ENCODE measurements around the gene HLA-DMA. TPM values are rescaled to one million over a fixed set of nuclear protein-coding genes. Genes with fewer than 3 reads are reported as not detected.

Gene HLA-DMA
- total RNA-seq, 4 donors from 2014 or later, result 28.8 to 85.2 (median 34.9) TPM

DNA sequence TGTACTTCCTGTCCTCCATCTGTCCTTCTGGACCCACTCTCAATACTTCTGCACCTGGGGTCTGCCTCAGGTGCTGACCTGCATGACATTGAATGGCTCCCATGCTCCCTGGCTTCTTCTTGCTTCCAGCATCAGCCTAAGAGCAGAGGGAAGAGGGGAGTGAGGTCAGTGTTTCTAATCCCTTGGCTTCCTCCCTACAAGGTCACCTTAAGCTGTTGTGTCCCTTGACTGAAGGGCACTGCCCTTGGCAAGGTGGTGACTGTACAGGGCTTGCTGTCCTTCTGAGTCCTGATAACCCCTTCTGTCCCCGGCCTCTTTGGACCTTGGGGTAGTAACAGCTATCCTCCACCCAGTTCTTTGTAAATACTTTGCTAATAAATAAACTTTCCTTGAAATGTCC lies 21.7 kb downstream of the HLA-DMA start:
- Histone ChIP-seq H3K9me3 (no peaks in the 10 kb centered on the region), H3K4me3 (no peak overlapping the region), H3K36me3 (no peaks in the 10 kb centered on the region), H3K27me3 (no peaks in the 10 kb centered on the region), H3K4me1 (peaks cover 0 to 15% (median 0%) of the 10 kb centered on the region in 4 donors), H3K27ac (no peak overlapping the region)
- 0% methylated on average over 1 of the region's 1 CpG for WGBS, 2 donors
- DNase-seq (ENCODE audit: low spot score in 2 of 2), result no peak
- TF ChIP-seq EP300 (IDR thresholded peaks at IDR 0.05) (no peak), POLR2A (IDR thresholded peaks at IDR 0.05) (no peak)
- TF ChIP-seq, protein P1, sequence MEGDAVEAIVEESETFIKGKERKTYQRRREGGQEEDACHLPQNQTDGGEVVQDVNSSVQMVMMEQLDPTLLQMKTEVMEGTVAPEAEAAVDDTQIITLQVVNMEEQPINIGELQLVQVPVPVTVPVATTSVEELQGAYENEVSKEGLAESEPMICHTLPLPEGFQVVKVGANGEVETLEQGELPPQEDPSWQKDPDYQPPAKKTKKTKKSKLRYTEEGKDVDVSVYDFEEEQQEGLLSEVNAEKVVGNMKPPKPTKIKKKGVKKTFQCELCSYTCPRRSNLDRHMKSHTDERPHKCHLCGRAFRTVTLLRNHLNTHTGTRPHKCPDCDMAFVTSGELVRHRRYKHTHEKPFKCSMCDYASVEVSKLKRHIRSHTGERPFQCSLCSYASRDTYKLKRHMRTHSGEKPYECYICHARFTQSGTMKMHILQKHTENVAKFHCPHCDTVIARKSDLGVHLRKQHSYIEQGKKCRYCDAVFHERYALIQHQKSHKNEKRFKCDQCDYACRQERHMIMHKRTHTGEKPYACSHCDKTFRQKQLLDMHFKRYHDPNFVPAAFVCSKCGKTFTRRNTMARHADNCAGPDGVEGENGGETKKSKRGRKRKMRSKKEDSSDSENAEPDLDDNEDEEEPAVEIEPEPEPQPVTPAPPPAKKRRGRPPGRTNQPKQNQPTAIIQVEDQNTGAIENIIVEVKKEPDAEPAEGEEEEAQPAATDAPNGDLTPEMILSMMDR (IDR thresholded peaks at IDR 0.05), result no peak

DNA sequence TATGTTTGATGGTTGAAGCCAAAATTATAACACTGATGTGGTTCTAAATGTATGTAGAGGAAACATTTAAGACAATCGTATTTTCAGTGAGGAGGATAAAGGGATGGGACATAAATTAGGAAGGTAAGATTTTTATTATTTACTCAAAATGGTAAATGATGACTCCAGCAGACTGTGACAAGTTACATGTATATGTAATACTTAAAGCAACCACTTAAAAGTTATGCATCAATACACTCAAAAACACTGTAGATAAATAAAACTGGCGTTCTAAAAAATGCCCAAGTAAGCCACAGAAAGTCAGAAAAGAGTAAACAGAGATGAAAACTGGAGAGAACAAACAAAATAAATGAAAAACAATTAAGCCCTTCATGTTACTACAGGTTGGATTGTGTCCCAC lies 30.8 kb downstream of the HLA-DMA start:
- TF ChIP-seq, protein P1 (IDR thresholded peaks at IDR 0.05), result no peak
- TF ChIP-seq POLR2A (IDR thresholded peaks at IDR 0.05) (no peak), EP300 (IDR thresholded peaks at IDR 0.05) (no peak)
- 89 to 95% methylated on average over 2 of the region's 2 CpGs for WGBS, 2 donors
- Histone ChIP-seq H3K27ac (no peak overlapping the region), H3K4me3 (no peak overlapping the region), H3K36me3 (no peaks in the 10 kb centered on the region), H3K27me3 (no peaks in the 10 kb centered on the region), H3K4me1 (no peaks in the 10 kb centered on the region), H3K9me3 (no peaks in the 10 kb centered on the region)
- no peak for DNase-seq (ENCODE audit: low spot score in 2 of 2)

DNA sequence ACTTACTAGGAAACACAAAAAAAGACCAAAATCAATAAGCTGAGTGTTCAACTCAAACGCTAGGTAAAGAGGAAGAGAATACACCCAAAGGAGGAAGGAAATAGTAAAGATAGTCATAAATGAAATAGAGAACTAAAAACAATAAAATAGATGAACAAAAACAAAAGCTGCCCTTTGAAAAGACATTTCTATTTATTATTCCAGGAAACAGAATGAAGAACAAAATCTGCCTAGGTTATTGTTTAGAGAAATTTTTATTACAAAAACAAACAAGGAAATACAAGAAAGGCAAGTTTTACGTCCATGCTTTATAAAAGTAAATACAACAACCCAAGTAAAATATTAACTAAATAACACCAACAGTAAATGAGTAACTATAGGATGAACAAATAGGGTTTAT lies 32.2 kb downstream of the HLA-DMA start:
- 54 to 59% methylated on average over 2 of the region's 2 CpGs for WGBS, 2 donors
- TF ChIP-seq, protein P1 (IDR thresholded peaks at IDR 0.05), result no peak
- TF ChIP-seq EP300 (IDR thresholded peaks at IDR 0.05) (no peak), POLR2A (IDR thresholded peaks at IDR 0.05) (no peak)
- no peak overlapping the region for H3K4me3 ChIP-seq
- H3K9me3 ChIP-seq, result no peaks in the 10 kb centered on the region
- H3K4me1 ChIP-seq, result no peaks in the 10 kb centered on the region
- H3K27me3 ChIP-seq, result no peaks in the 10 kb centered on the region
- no peak overlapping the region for H3K27ac ChIP-seq
- DNase-seq (ENCODE audit: low spot score in 2 of 2), result no peak
- H3K36me3 ChIP-seq, result no peaks in the 10 kb centered on the region

GRCh38 chr6:32912951-32913350 lies 39.9 kb downstream of the HLA-DMA start:
- DNase-seq (ENCODE audit: low spot score in 2 of 2), result no peak
- Histone ChIP-seq H3K36me3 (no peaks in the 10 kb centered on the region), H3K4me1 (no peaks in the 10 kb centered on the region), H3K4me3 (no peak overlapping the region), H3K27me3 (peaks cover 0 to 5% of the 10 kb centered on the region in 2 donors), H3K27ac (no peak overlapping the region), H3K9me3 (no peaks in the 10 kb centered on the region)
- WGBS, 2 donors, result 53 to 77% methylated on average over 1 of the region's 1 CpG
- TF ChIP-seq EP300 (IDR thresholded peaks at IDR 0.05) (no peak), POLR2A (IDR thresholded peaks at IDR 0.05) (no peak)
- TF ChIP-seq, protein P1 (IDR thresholded peaks at IDR 0.05), result no peak

- TF ChIP-seq POLR2A (IDR thresholded peaks at IDR 0.05) (no peak), EP300 (IDR thresholded peaks at IDR 0.05) (no peak)
- TF ChIP-seq, protein P1 (IDR thresholded peaks at IDR 0.05), result no peak
- Histone ChIP-seq H3K27me3 (peaks cover 0 to 2% of the 10 kb centered on the region in 2 donors), H3K4me1 (no peaks in the 10 kb centered on the region), H3K36me3 (no peaks in the 10 kb centered on the region), H3K27ac (no peak overlapping the region), H3K9me3 (no peaks in the 10 kb centered on the region), H3K4me3 (no peak overlapping the region)
- 80 to 86% methylated on average over 2 of the region's 2 CpGs for WGBS, 2 donors
- no peak for DNase-seq (ENCODE audit: low spot score in 2 of 2)
These were observed 44.0 kb downstream of the HLA-DMA start for GRCh38 chr6:32908897-32909296.
